ENCODE data around the gene EVA1C.
"Not testable (repeated sequence)": the region's sequence is repeated elsewhere in the genome, so short reads cannot be mapped to it uniquely, and the experiment has no call there.

The EVA1C gene

DNA sequence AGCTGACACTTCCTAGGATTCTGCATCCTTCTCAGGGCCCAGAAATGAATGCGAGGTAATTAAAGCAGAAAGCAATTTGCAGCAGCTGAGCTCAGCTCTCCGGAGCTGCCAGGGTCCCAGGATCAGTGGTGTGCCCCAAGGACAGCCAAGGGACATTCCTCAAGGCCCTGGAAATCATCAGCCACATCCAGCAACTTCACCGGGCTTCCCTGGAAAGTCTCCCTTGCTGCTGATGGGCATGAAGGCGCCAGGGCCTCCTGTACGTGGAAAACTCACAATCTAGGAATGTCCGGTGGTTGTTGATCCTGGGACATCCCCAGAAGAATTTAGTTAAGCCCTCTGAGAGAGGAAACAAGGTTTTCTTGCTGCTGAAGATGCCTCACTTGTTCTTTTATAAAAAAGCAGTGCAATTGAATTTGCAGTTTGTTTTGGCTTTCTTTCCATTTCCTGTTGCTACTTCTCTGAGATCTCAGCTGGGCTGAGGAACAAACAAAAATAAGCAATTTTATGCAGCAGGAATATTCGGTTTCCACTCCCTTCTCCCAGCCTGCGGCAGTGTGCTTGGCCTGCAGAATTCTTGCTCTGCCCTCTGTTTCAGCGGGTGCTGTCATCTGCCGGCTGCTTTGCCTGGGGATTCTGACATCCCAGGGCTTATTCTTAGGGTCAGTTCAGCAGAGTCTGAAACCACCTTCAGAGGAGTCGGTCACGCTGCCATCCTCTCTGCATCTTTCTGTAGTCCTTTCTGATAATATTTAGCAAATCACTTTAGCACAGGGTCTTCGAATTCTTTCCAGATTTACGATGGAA lies 86.9 kb downstream of the EVA1C start:
- no peak for DNase-seq (ENCODE audit: low read depth)

DNA sequence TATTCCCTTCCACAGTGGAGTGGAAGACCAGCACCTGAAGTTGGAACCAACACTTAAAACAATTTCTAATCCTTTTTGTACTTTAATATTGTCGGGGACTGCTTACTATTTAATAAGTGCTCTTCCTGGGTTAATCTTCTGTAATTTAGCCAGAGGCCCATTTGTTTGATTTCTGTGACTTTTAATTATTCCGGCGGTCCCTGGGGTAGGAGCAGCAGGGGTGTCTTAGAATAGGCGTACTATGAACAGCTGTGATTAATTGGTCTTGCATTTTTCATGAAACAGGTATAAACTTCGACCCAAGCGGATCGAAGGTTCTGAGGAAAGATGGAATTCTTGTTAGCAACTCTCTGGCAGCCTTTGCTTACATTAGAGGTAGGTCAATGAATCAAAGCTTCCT lies 91.1 kb downstream of the EVA1C start:
- DNase-seq (ENCODE audit: low read depth) = not testable (repeated sequence)

DNA sequence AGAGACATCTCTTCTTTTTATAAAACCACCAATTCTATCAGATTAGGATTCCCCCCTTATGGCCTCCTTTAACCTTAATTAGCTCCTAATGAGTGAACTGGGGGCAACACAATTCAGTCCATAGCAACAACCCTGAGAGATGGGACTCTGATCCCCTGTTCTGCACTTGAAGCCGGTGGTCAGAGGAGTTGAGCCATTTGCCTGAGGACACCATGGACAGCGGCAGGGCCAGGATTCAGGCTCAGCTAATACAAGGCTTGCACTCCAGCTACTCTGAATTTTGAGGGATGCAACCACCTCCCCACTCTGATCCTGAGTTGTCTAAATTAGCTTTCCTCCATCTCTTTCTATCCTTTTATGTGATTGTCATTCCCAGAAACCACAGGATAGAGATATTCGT lies 93.3 kb downstream of the EVA1C start:
- not testable (repeated sequence) for DNase-seq (ENCODE audit: low read depth)

DNA sequence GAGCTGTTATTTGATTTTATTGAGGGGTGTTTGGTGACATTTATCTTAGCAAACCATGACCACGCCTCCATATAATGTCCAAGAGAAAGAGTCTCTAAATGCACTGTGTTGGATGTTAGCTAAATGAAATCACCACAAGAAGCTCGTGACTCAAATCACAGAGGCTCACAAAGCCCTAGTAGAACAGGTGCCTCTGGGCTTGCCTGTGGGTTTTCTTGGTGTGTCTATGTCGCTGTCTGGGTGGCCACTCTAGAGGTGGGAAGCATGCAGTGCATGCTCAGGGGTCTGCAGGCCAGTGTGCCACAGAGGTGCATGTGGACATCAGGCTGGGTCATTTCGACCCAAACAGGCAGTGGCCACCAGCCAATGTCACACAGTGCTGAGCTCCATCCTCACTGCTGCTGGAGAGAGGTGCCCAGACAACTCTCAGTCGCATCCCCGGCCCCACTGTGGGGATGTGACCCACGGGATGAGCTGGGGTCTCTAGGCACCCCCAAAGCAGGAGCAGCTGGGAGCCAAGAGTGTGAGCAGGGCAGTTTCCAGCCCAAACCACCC lies 94.0 kb downstream of the EVA1C start:
- not testable (repeated sequence) for DNase-seq (ENCODE audit: low read depth)

DNA sequence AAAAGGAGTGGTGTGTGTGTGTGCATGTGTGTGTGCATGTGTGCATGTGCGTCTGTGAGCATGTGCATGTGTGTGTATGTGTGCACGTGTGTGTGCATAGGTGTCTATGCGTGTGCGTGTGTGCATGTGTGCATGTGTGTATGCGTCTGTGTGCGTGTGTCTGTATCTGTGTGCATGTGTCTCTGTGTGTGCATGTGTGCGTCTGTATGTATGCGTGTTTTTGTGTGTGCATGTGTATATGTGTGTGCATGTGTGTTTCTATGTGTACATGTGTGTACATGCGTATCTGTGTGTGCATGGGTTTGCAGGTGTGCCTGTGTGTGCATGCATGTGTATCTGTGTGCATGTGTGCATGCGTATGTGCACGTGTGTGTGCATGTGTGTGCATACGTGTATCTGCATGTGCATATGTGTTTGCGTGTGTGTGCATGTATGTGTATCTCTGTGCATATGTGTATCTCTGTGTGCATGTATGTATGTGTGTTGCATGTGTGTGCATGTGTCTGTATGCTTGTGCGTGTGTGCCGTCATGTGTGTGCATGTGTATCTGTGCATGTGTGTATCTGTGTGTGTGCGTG lies 94.9 kb downstream of the EVA1C start:
- DNase-seq (ENCODE audit: low read depth) = no peak

DNA sequence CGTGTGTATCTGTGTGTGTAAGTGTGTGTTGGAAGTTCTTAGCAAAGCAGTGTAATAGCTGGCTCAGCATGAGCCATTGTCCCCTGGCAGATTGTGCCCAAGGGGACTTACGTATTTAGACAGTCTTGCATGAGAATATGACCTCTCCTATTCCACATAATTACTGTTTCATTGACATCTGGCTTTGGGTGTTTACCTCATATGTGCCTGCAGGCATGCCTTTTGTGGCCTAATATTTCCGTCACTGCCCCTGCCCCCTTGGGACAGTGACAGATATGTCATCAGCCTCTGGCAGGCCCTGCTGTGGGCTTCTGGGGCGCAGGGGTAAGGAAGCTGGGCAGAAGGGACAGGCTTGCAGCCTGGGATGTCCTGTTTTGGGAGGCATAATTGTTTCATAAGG lies 95.5 kb downstream of the EVA1C start:
- not testable (repeated sequence) for DNase-seq (ENCODE audit: low read depth)

DNA sequence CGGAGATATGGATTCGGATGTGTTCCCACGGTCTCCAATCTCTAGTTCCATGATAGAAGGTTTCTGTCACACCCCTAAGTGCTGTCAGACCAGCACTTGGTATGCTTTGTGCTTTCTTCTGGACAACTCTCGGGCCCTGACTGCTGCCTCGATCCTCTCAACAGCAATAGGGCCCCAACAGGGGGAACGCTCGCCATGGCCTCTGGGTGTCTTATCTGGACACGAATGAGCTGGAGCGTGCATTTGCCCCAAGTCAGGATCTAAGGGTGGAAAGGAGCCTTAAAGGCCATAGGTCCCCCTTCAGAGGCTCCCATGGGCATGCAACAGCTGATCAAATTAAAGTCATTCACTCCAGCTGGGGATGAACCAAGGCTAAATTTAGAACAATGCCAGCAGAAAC lies 96.1 kb downstream of the EVA1C start:
- no peak for DNase-seq (ENCODE audit: low read depth)

DNA sequence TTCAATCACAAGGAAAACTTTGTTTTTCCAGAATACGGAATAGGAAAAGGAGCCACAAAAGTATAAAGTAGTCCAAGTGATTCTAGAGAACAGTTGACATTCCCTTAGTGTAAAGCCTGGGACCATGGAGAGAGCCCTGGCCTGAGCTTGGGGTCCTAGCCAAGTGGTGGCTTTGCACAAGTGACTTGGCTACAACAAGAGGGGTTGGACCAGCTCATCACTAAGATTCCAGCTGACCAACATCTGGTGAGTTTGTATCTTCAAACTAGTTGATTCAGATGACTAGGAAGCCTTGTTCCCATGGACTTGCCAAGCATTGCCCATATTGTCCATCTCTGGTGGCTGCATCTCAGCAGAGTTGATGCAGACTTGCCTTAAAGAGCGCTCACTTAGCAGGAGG lies 96.5 kb downstream of the EVA1C start:
- not testable (repeated sequence) for DNase-seq (ENCODE audit: low read depth)

DNA sequence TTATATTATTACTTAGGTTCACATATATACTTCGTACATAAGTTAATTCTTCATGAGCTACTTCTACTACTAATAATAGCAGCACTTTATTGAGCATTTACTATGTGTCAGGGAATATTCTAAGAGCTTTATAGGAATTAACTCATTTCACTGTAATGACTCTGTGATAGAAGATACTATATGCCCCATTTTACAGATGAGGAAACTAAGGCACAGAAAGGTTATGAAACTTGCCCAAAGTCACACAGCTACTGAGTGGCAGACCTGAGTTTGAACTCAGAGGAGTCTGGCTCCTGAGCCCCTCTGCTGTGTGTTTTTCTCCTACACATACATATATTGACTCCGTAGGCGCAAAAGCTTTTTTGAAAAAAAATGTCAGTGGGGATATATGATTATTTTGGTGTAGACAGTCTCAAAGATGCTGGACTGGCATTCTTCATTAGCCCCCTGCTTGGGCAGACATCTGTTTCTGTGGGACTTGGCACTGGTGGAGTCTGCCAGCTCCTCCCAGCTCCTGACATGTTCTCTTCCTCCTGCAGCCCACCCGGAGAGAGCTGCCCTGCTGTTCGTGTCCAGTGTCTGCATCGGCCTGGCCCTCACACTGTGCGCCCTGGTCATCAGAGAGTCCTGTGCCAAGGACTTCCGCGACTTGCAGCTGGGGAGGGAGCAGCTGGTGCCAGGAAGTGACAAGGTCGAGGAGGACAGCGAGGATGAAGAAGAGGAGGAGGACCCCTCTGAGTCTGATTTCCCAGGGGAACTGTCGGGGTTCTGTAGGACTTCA lies 102.0 kb downstream of the EVA1C start:
- no peak for DNase-seq (ENCODE audit: low read depth)

DNA sequence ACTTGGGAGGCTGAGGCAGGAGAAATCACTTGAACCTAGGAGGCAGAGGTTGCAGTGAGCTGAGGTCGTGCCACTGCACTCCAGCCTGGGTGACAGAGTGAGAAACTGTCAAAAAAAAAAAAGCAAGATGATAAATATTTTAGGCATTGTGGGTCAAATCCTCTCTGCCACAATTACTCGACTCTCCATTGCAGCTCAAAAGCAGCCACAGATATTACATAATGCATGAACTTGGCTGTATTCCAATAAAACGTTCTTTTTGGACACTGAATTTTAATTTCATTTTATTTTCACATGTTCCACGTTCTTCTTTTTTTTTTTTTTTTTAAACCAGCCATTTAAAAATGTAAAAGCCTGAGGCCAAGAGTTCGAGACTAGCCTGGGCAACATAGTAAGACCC lies 103.4 kb downstream of the EVA1C start:
- DNase-seq (ENCODE audit: low read depth) = no peak

DNA sequence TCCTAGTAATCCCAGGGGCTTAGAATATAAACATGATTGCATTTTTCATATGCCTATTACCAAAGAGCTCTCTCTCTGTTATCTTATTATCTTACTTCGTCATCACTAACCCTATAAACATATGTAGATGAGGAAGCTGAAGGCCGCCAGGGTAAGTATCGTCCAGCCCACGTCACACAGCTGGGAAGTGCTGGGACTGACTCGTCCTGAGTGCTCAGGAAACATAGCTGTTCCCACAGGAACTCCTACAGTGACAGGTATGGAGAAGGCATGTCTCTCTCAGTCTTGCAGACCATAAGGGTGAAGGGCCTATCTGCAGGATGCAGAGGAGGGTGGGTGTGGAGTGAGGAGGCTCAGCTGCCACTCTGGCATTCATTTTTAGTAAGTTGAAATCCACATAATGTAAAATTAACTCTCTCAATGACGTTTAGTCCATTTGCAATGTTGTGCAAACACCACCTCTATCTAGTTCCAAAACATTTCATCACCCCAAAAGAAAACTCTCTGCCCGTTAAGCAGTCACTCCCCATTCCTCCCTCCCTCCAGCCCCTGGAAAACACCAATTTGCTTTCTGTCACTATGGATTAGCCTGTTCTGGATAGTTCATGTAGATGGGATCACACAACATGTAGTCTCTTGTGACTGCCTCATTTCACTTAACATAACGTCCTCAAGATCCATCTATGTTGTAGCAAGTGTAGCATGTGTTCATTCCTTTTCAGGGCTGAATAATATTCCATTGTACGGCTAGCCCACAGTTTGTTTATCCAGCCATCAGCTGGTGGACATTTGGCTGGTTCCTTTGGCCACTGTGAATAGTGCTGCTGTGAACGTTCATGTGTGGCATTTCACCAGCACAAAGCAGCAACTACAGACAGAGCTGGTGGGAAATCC lies 104.5 kb downstream of the EVA1C start:
- no peak for DNase-seq (ENCODE audit: low read depth)

DNA sequence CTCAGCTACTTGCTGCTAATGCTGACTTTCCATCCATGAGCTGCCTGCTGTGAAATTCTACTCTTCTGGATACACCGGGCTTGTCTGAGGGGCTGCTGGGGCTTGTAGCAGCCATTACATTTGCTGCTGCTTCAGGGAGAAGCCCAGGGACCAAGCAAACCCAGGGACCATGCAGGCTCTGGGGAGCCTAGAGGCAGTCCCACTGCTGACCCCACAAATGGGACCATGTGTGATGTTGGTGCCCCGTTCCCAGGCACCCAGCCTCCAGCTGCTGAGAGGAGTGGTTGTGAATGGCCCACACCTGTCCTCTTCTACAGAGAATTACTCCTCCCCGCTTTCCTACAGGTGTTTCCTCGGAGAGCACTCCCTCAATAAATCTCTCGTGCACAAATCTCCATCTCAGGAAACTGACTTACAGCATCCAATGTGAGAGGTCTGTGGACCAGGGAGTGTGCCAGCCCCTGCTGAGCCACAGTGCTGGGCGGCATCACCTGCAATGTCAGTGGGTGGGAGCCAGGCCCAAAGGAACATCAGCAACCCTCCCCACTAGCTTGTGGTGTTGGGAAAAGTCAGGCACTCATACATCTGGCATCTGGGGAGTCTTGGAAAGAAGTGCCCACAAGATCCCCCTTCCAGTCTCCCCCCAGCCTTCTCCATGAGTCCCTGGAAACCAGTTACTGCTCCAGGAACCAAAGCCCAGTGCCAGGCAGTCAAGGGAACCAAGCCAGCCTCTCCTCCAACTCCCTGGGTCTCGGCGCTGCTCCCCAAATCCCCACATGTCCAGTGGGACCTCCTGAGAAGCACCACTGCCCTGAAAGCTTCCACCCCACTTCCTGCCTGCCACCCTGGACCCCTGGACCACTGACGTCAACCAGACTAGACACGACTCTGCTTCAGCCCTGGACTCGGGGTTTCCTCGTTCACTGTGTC lies 107.7 kb downstream of the EVA1C start:
- no peak for DNase-seq (ENCODE audit: low read depth)

DNA sequence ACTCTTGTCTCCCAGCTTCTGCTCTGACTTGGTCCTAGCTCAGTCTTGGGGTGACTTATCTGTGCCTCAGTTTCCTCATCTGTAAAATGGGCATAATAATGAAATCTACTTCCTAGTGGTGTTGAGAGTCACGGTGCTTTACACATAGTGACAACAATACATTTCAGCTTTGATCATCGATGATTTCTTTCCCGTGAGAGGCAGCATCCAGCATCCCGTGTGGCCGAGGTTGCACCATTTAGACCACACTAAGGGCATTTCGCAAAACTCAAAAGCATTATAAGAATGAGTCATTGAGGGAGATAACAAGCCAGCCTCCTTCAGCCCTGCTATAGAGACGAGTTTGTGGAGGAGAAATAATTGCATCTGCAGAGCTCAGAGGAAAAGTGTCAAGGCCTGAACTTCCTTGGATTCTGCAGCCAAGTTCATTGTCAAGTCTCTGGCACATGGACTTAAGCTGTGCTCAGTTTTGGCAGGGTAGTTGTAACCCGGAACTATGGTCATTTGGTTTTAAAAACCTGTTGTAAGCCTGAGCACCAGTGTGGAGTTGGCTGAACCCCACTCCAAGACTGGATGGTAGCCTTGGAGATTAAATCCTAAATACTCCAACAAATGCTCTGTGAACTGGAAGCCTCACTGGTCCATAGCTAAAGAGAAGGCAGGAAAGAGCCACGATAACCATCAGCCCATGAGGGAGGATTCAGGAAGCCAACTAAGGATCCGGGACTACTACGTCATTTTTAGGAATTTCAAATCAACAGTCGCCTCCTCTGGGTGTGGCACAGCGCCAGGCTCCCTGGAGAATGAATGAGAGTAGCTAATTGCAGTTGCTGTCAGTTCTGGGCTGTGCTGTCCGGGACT lies 108.6 kb downstream of the EVA1C start:
- DNase-seq (ENCODE audit: low read depth) = no peak

DNA sequence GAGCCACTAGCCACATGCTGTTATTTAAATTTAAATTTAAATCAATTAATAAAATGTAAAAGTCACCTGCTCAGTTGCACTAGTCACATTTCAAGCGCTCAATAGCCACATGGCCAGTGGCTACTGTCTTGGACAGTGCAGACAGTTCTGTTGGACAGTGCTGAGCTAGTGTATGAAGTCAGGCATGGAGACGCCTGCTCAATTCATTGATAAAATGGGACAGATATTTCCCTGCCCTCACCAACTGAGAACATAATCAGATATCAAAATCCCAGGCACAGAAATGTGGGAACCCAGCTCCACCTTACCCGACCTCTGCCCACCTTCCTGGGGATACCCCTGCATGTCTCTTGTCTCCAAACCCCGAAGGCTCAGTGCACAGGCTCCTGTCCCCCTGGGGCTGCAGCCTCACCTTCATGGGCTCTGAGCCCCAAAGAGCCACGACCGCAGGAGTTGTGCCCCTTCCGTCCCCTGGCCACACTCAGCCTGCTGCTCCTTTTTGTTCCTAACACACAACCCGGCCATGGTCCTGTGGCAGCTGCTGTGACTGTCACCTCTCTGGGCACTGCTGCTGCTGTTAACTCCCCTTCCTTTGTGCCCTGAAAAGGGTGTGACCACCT lies 109.3 kb downstream of the EVA1C start:
- DNase-seq (ENCODE audit: low read depth) = no peak

DNA sequence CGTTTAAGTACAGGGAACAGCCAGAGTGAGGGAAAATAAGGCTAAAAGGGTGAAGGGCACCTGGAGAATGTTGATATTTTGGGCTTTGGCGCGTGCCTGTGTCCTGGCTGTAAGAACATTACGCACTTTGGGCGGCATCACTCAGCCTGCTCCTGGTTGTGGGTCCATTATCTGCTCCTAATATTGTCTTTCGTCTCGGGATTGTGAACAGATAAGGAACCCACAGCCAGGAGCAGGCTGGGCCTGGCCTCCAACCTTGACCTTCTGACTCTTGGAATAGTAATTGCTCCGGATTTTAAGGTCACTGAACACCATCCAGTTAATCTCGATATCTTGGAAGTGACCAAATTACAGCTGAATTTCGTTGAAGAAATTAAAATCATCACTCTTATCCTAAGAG lies 111.0 kb downstream of the EVA1C start:
- DNase-seq (ENCODE audit: low read depth) = no peak

DNA sequence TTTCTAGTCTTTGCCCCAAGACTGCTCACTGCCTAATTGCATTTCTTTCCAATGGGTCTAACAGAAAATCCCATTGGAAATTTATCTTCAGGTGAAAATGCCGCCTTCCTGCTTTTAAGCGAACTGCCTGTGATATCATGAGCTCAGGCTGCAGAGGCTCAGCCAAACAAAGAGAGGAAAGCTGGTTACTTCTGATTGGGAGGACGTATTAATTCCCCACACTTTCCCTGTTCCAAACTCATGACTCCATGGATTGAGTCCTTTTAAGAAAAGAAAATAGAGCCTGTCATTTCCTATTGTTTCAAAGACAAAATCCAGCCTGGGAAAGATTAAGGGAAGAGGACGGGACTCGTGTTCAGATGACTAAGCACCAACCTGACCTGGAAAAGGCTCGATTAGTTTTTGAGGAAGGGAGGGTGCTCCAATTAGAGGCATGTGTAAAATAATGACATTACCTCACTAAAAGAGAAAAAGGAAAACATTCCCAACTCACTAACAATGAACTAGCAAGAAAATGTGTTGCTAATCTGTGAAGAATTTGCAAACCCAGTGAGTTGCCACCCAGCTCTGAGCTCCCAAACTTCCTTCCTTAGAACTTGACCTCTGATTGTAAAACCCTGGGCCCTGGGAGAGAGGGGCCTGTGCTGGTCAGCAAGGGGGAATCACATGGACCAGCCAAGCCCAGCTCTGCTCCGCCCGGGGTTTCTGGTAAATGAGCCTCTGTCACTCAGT lies 111.6 kb downstream of the EVA1C start:
- DNase-seq (ENCODE audit: low read depth) = no peak

DNA sequence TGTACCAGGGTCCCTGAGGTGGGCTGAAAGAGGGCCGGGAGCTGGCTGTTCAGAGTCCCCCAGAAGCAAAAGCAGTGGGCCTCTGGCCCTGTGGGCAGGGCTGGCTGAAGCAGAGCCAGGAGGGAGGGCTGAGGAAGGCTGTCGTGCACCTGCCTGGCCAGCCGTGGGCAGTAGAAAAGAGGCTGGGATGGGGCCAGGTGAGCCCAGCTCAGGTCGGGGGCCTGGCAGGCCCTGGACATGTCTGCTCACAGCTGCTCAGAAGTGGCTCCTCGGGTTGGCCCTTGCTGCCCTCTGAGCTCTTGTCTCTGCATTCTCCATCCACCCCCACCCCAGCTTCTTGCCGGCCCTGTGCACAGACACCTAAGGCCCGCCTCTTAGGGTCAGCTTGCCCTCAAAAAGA lies 112.8 kb downstream of the EVA1C start:
- no peak for DNase-seq (ENCODE audit: low read depth)

DNA sequence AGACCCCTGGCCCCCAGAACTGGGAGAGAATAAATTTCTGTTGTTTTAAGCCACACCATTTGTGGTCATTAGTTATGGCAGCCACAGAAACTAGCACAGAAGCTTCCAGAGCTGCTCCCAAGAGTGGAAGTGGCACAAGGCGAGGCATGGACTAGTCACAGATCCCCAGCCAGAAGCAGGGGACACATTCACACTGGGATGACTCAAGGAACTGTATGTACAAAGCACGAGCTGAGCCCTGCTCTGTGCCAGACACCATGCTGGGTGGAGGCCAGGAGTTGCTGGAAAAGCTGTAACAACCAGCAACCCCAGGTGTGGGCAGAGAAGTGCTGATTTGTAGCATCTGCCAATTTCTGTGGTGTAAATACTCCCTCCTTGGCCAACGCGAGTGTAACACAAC lies 117.2 kb downstream of the EVA1C start:
- no peak for DNase-seq (ENCODE audit: low read depth)

DNA sequence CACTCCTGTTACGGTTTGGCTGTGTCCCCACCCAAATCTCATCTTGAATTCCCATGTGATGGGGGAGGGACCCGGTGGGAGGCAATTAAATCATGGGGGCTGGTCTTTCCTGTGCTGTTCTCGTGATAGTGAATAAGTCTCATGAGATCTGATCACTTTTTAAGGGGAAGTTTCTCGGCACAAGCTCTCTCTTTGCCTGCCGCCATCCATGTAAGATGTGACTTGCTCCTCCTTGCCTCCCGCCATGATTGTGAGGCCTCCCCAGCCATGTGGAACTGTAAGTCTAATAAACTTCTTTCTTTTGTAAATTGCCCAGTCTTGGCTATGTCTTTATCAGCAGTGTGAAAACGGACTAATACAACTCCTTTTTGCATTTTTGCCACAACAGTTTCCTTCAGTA lies 118.3 kb downstream of the EVA1C start:
- DNase-seq (ENCODE audit: low read depth) = not testable (repeated sequence)

All from stimulated activated CD4-positive, alpha-beta T cell treated with anti-CD3 and anti-CD28 coated beads, Interleukin-2, amount 100 ng/mL, for 4 hours (primary cell).